SH-SY5Y (cell line): Measurements from ENCODE around the gene DACH1.

ENCODE experiments used
- GATA2 ChIP-seq: IDR thresholded peaks from 2 replicates; pipeline ENCODE4 v1.6.1; 2011; ENCODE audit warnings: mild to moderate bottlenecking, low read depth, low read length
- GATA3 ChIP-seq: IDR thresholded peaks from 2 replicates; pipeline ENCODE4 v1.6.1; 2011; ENCODE audit warnings: low read depth, mild to moderate bottlenecking, low read length, moderate library complexity

- TF ChIP-seq GATA2 (no peak), GATA3 (no peak)
Measured at GRCh38 chr13:71787414-71787813, 79.6 kb downstream of the DACH1 start.
